ENCODE data around the gene HOXD8. TPM values are rescaled to one million over a fixed set of nuclear protein-coding genes. Genes with fewer than 3 reads are reported as not detected.

Gene HOXD8
- total RNA-seq, 6 donors from 2014 or later, result 0.43 to 2.3 (median 0.74) TPM; not detected in 1

DNA sequence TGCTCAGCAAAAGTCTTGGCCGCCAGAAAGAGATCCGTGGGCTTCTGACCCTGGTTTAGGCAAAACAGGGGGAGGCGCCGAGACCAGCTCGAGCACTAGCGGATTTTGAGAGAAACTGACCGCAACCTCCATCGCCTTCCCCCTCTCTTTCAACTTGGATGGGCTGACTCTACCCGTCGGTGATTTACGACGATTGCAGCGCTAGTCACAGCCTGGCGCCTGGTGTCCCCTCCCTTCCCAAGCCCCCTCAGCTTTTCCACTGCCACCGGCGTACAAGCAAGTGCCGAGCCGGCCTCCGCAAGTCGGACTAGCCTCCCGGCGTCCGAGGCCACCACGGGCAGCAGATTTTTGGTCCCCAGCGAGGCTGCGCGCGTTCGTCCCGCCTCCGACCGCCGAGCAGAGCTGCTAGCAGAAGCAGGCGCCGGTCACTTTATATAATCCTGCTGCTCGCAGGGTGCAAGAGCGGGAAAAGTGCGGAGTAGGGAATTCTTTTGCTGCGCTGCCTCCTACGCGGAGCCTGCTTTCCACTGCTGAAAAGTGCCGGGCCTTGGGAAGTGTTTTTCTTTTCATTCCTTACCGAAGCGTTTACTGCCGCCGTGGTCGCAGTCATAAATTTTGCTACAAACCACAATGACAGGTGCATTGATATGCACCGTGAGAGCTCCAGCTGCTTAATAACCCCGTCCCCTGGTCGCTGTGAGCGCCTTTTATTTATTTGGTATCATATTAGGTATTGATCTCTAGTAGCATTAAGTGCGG, 35.3 kb downstream of the HOXD8 start:
- Histone ChIP-seq H3K9me3 (no peaks in the 10 kb centered on the region), H3K27me3 (peaks cover 0 to 55% (median 27%) of the 10 kb centered on the region in 4 donors), H3K27ac (no peak overlapping the region), H3K4me1 (peaks cover 7 to 20% (median 11%) of the 10 kb centered on the region in 4 donors), H3K36me3 (no peaks in the 10 kb centered on the region), H3K4me3 (no peak overlapping the region)
- WGBS, 2 donors, result 15 to 20% methylated on average over 36 to 52 of the region's 52 CpGs
- ATAC-seq (ENCODE audit: low FRiP score in 2 of 2), result no peak
- no peak for TF ChIP-seq POLR2A (IDR thresholded peaks at IDR 0.05)
- peak in 1 of 2 donors; percentile 66 for DNase-seq

DNA sequence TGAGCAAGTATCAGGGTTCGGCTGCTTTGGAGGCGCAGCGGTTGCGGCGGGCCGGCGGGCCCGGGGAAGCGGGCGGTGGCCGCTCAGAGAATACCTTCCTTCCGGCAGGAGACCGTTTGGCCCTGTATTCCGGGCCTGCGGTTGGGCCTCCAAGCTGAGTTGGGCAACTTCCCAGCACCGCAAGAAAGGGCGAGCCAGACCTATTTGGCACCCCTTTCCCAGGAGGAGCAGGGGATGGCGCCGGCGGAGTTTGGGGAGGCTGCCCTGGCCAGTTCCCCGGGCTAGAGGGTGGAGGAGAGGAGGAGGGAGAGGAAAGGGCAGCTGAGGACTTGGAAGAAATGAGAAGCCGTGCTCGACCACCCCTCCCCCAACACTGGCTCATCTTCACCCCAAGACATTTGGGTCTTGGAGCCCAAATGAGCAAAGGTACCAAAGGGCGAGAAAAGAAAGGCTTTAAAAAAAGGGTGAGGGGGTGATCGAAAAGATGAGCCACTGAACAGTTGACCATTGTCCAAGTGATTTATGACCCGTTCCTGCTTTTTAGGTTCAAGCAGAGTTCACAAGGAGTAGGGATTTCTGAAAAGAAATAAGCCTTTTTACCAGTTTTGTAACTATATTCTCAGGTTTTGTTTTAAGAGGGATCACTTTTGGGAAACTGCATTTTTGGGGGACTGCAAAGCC, 36.0 kb downstream of the HOXD8 start:
- WGBS, 2 donors, result 18 to 27% methylated on average over 13 to 26 of the region's 26 CpGs
- TF ChIP-seq POLR2AphosphoS5 (IDR thresholded peaks at IDR 0.05) (no peak), POLR2A (IDR thresholded peaks at IDR 0.05) (no peak), CTCF (IDR thresholded peaks at IDR 0.05) (no peak), EP300 (IDR thresholded peaks at IDR 0.05) (no peak)
- Histone ChIP-seq H3K9me3 (no peaks in the 10 kb centered on the region), H3K27me3 (peaks cover 0 to 48% (median 20%) of the 10 kb centered on the region in 4 donors), H3K4me3 (no peak overlapping the region), H3K36me3 (no peaks in the 10 kb centered on the region), H3K27ac (no peak overlapping the region), H3K4me1 (peaks cover 0 to 12% (median 4%) of the 10 kb centered on the region in 4 donors)
- DNase-seq (peak in 1 of 2 donors; percentile 83), ATAC-seq (ENCODE audit: low FRiP score in 2 of 2) (no peak)

DNA sequence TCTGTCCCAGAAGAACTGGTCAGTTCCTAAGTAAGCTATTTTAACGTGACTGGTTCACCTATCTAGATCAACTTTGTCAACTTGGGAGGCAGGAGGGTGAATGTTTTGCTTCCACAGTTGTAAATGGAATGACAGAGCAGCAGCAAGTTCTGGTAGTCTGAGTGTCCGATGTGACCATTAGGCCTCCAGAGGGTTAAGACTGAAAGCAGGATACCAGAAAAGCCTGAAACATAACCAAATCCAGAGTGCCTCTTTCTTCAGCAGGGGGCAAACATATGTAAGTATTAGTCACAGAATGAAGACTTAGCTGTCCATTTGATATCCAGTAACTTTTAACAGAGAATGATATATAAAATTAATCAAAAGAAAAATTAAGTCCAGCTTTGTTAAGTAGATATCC, 36.8 kb downstream of the HOXD8 start:
- Histone ChIP-seq H3K27ac (no peak overlapping the region), H3K9me3 (no peaks in the 10 kb centered on the region), H3K36me3 (no peaks in the 10 kb centered on the region), H3K4me1 (peaks cover 0 to 8% (median 3%) of the 10 kb centered on the region in 4 donors), H3K27me3 (peaks cover 0 to 48% (median 18%) of the 10 kb centered on the region in 4 donors), H3K4me3 (no peak overlapping the region)
- ATAC-seq (ENCODE audit: low FRiP score in 2 of 2) (no peak), DNase-seq (no peak)
- WGBS, 2 donors, result 33 to 34% methylated on average over 2 of the region's 2 CpGs
- TF ChIP-seq POLR2AphosphoS5 (IDR thresholded peaks at IDR 0.05) (no peak), EP300 (IDR thresholded peaks at IDR 0.05) (no peak), POLR2A (IDR thresholded peaks at IDR 0.05) (no peak), CTCF (IDR thresholded peaks at IDR 0.05) (no peak)

GRCh38 chr2:176167398-176167797, 37.9 kb downstream of the HOXD8 start:
- no peak overlapping the region for H3K4me3 ChIP-seq
- DNase-seq (no peak), ATAC-seq (ENCODE audit: low FRiP score in 2 of 2) (no peak)
- WGBS, 2 donors, result 54 to 55% methylated on average over 1 of the region's 1 CpG
- H3K36me3 ChIP-seq, result no peaks in the 10 kb centered on the region
- peaks cover 0 to 49% (median 20%) of the 10 kb centered on the region in 4 donors for H3K27me3 ChIP-seq
- H3K9me3 ChIP-seq, result no peaks in the 10 kb centered on the region
- no peak overlapping the region for H3K27ac ChIP-seq
- TF ChIP-seq EP300 (IDR thresholded peaks at IDR 0.05) (no peak), CTCF (IDR thresholded peaks at IDR 0.05) (no peak), POLR2A (IDR thresholded peaks at IDR 0.05) (no peak), POLR2AphosphoS5 (IDR thresholded peaks at IDR 0.05) (no peak)
- peaks cover 8 to 20% (median 9%) of the 10 kb centered on the region in 4 donors for H3K4me1 ChIP-seq

GRCh38 chr2:176169181-176169580, 39.7 kb downstream of the HOXD8 start:
- no peak overlapping the region for H3K27ac ChIP-seq
- H3K4me3 ChIP-seq, result no peak overlapping the region
- TF ChIP-seq EP300 (IDR thresholded peaks at IDR 0.05) (no peak), POLR2A (IDR thresholded peaks at IDR 0.05) (no peak), CTCF (IDR thresholded peaks at IDR 0.05) (no peak), POLR2AphosphoS5 (IDR thresholded peaks at IDR 0.05) (no peak)
- no peaks in the 10 kb centered on the region for H3K36me3 ChIP-seq
- ATAC-seq (ENCODE audit: low FRiP score in 2 of 2), result no peak
- WGBS, 2 donors, result 88% methylated on average over 5 of the region's 5 CpGs; no CpG with 5 or more reads in 1 of the 2 donors
- no peak for DNase-seq
- H3K27me3 ChIP-seq, result peaks cover 0 to 37% (median 18%) of the 10 kb centered on the region in 4 donors
- H3K9me3 ChIP-seq, result no peaks in the 10 kb centered on the region
- H3K4me1 ChIP-seq, result peaks cover 8 to 21% (median 9%) of the 10 kb centered on the region in 4 donors

Data from upper lobe of left lung (tissue), 6 donors.